ENCODE measurements around the gene RELT. TPM values are rescaled to one million over a fixed set of nuclear protein-coding genes. Genes with fewer than 3 reads are reported as not detected.

RELT gene
- total RNA-seq, 1 donor: 4.0 TPM

- no peaks in the 10 kb centered on the region for H3K27me3 ChIP-seq (ENCODE audit: insufficient read depth, low read length)
- no peaks in the 10 kb centered on the region for H3K79me2 ChIP-seq (ENCODE audit: insufficient read depth, low read length)
- no peak for DNase-seq (ENCODE audit: insufficient read length, low spot score, missing footprints)
- H3K4me1 ChIP-seq (ENCODE audit: insufficient read depth, low read length): peaks cover 33% of the 10 kb centered on the region
- H2AFZ ChIP-seq (ENCODE audit: low read length): no peak overlapping the region
- TF ChIP-seq CTCF (IDR thresholded peaks at IDR 0.05; ENCODE audit: extremely low read depth, low read depth, low read length): no peak
- no peaks in the 10 kb centered on the region for H3K9me3 ChIP-seq (ENCODE audit: low read depth, low read length)
- H3K4me2 ChIP-seq (ENCODE audit: insufficient read depth, low read length): peak overlapping the region; percentile 7
- peaks cover 14% of the 10 kb centered on the region for H3K36me3 ChIP-seq (ENCODE audit: insufficient read depth, low read length)
- H3K27ac ChIP-seq (ENCODE audit: low read depth, low read length): peak overlapping the region; percentile 35
- no peak overlapping the region for H3K4me3 ChIP-seq (ENCODE audit: insufficient read depth, low read length)
- H4K20me1 ChIP-seq (ENCODE audit: insufficient read depth, low read length): no peaks in the 10 kb centered on the region
These were observed 26.0 kb downstream of the RELT start for GRCh38 chr11:73401924-73402833.

- Histone ChIP-seq H3K36me3 (ENCODE audit: insufficient read depth, low read length) (peaks cover 18% of the 10 kb centered on the region), H3K27me3 (ENCODE audit: insufficient read depth, low read length) (no peaks in the 10 kb centered on the region), H3K27ac (ENCODE audit: low read depth, low read length) (no peak overlapping the region), H4K20me1 (ENCODE audit: insufficient read depth, low read length) (no peaks in the 10 kb centered on the region), H3K4me3 (ENCODE audit: insufficient read depth, low read length) (no peak overlapping the region), H3K4me1 (ENCODE audit: insufficient read depth, low read length) (peaks cover 33% of the 10 kb centered on the region), H3K9me3 (ENCODE audit: low read depth, low read length) (no peaks in the 10 kb centered on the region), H3K79me2 (ENCODE audit: insufficient read depth, low read length) (no peaks in the 10 kb centered on the region), H3K4me2 (ENCODE audit: insufficient read depth, low read length) (no peak overlapping the region), H2AFZ (ENCODE audit: low read length) (no peak overlapping the region)
- DNase-seq (ENCODE audit: insufficient read length, low spot score, missing footprints): no peak
- TF ChIP-seq CTCF (IDR thresholded peaks at IDR 0.05; ENCODE audit: extremely low read depth, low read depth, low read length): peak; percentile 12
These were observed 26.6 kb downstream of the RELT start for GRCh38 chr11:73402834-73403185.

GRCh38 chr11:73403541-73403940 is 27.3 kb downstream of the RELT start:
- Histone ChIP-seq H3K36me3 (ENCODE audit: insufficient read depth, low read length) (peaks cover 20% of the 10 kb centered on the region), H3K79me2 (ENCODE audit: insufficient read depth, low read length) (no peaks in the 10 kb centered on the region), H3K27ac (ENCODE audit: low read depth, low read length) (no peak overlapping the region), H3K4me3 (ENCODE audit: insufficient read depth, low read length) (no peak overlapping the region), H4K20me1 (ENCODE audit: insufficient read depth, low read length) (no peaks in the 10 kb centered on the region), H2AFZ (ENCODE audit: low read length) (no peak overlapping the region), H3K27me3 (ENCODE audit: insufficient read depth, low read length) (no peaks in the 10 kb centered on the region), H3K4me2 (ENCODE audit: insufficient read depth, low read length) (no peak overlapping the region), H3K9me3 (ENCODE audit: low read depth, low read length) (no peaks in the 10 kb centered on the region), H3K4me1 (ENCODE audit: insufficient read depth, low read length) (peaks cover 32% of the 10 kb centered on the region)
- no peak for TF ChIP-seq CTCF (IDR thresholded peaks at IDR 0.05; ENCODE audit: extremely low read depth, low read depth, low read length)
- no peak for DNase-seq (ENCODE audit: insufficient read length, low spot score, missing footprints)

- no peaks in the 10 kb centered on the region for H3K9me3 ChIP-seq (ENCODE audit: low read depth, low read length)
- peaks cover 24% of the 10 kb centered on the region for H3K36me3 ChIP-seq (ENCODE audit: insufficient read depth, low read length)
- no peaks in the 10 kb centered on the region for H4K20me1 ChIP-seq (ENCODE audit: insufficient read depth, low read length)
- H3K4me1 ChIP-seq (ENCODE audit: insufficient read depth, low read length): peaks cover 27% of the 10 kb centered on the region
- peak; percentile 88 for TF ChIP-seq CTCF (IDR thresholded peaks at IDR 0.05; ENCODE audit: extremely low read depth, low read depth, low read length)
- H3K4me3 ChIP-seq (ENCODE audit: insufficient read depth, low read length): no peak overlapping the region
- peak; percentile 91 for DNase-seq (ENCODE audit: insufficient read length, low spot score, missing footprints)
- H2AFZ ChIP-seq (ENCODE audit: low read length): no peak overlapping the region
- H3K4me2 ChIP-seq (ENCODE audit: insufficient read depth, low read length): no peak overlapping the region
- no peaks in the 10 kb centered on the region for H3K27me3 ChIP-seq (ENCODE audit: insufficient read depth, low read length)
- H3K27ac ChIP-seq (ENCODE audit: low read depth, low read length): no peak overlapping the region
- no peaks in the 10 kb centered on the region for H3K79me2 ChIP-seq (ENCODE audit: insufficient read depth, low read length)
These were observed 27.8 kb downstream of the RELT start for GRCh38 chr11:73404048-73404447.
